GM18909 (cell line): ENCODE data around the gene CLIC4.
"Not testable (repeated sequence)": the region's sequence is repeated elsewhere in the genome, so short reads cannot be mapped to it uniquely, and the experiment has no call there.

Experiments used
- ATAC-seq: cut with Tn5 transposase; IDR thresholded peaks from one replicate; pipeline ENCODE4 v1.9.1; 2021; ENCODE audit warnings: mild to moderate bottlenecking; ENCODE audit not compliant: unreplicated experiment, poor library complexity

The CLIC4 gene

GRCh38 chr1:24803220-24803619, 58.0 kb downstream of the CLIC4 start:
- ATAC-seq, result no peak

DNA sequence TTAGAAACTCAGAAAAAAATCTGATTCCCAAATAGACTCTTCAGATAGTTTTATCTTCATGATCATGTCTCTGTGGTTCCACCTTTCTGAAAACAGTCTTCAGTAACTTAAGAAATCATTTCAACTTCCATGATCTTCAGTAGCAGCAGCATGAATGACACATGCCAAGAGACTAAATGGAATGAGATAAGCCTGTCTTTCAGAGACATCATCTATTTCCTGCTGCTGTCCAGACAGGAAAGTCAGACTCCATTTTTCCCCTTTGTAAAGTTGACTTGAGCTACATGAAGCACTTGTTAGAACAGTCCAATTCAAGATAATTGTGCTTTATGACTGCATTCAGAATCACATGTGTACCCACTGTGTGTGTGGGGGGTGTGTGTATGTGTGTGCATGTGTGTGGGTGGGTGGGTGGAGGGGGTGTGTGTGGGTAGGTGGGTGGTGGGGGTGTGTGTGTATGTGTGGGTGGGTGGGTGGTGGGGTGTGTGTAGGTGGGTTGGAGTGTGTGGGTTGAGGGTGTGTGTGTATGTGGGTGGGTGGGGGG, 58.8 kb downstream of the CLIC4 start:
- ATAC-seq, result no peak

GRCh38 chr1:24805534-24806301, 60.5 kb downstream of the CLIC4 start:
- no peak for ATAC-seq

DNA sequence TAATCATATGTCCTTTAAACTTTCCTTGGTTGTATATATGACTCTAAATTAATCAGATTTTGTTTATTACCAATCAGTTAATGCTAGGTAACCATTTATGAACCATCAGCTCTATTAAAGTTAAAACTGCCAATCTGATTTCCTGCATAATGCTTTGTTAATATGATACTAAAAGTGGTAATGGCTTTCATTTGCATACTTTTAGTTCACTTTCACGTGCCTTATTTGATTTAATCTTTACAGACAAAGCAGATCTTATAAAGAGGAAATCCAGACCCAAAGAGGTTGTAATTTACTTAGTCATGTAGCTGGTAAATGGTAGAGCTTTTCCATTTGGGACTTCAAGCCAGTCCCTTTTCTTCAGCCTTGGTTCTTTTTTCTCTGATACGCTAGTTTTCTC, 61.3 kb downstream of the CLIC4 start:
- no peak for ATAC-seq

DNA sequence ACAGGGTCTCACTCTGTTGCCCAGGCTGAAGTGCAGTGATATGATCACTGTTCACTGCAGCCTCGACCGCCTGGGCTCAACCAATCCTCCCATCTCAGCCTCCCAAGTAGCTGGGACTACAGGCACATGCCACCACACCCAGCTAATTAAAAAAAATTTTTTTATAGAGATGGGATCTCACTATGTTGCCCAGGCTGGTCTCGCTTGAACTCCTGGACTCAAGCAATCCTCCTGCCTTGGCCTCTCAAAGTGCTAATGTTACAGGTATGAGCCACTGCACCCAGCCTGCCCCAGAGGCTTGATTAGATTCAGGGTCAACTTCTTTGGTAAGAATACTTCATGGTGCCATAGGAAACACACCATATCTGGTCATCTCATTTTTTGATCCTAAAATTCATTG, 66.2 kb downstream of the CLIC4 start:
- not testable (repeated sequence) for ATAC-seq

- not testable (repeated sequence) for ATAC-seq
Measured at GRCh38 chr1:24820221-24820620, 75.0 kb downstream of the CLIC4 start.

- ATAC-seq, result no peak
Measured at GRCh38 chr1:24822887-24823286, 77.6 kb downstream of the CLIC4 start.

DNA sequence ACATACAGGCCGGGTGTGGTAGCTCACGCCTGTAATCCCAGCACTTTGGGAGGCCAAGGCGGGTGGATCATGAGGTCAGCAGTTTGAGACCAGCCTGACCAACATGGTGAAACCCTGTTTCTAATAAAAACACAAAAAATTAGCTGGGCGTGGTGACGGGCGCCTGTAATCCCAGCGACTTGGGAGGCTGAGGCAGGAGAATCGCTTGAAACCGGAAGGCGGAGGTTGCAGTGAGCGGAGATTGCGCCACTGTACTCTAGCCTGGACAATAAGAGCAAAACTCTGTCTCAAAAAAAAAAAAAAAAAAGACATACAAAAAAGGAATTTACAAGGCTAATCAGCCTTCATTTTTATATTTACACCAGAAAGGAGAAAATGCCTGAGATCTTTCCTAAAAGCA, 78.2 kb downstream of the CLIC4 start:
- not testable (repeated sequence) for ATAC-seq

- no peak for ATAC-seq
Measured at GRCh38 chr1:24825174-24825573, 79.9 kb downstream of the CLIC4 start.

DNA sequence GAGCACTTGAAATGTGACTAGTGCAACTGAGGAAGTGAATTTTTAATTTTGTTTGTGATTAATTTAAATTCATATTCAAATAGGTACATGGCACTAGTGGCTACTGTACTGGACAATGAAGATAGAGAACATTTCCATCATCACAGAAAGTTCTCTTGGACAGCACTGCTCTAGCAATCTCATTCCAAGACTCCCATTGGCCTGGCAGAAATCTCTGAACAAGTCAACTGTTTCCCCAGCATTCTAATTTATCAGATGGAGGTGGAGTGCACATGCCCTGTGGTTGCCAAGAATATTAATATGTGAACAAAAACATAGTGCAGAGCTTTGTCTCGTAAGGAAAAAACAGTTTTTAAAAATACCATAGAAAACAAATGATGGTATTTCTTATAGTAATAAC, 81.3 kb downstream of the CLIC4 start:
- no peak for ATAC-seq

DNA sequence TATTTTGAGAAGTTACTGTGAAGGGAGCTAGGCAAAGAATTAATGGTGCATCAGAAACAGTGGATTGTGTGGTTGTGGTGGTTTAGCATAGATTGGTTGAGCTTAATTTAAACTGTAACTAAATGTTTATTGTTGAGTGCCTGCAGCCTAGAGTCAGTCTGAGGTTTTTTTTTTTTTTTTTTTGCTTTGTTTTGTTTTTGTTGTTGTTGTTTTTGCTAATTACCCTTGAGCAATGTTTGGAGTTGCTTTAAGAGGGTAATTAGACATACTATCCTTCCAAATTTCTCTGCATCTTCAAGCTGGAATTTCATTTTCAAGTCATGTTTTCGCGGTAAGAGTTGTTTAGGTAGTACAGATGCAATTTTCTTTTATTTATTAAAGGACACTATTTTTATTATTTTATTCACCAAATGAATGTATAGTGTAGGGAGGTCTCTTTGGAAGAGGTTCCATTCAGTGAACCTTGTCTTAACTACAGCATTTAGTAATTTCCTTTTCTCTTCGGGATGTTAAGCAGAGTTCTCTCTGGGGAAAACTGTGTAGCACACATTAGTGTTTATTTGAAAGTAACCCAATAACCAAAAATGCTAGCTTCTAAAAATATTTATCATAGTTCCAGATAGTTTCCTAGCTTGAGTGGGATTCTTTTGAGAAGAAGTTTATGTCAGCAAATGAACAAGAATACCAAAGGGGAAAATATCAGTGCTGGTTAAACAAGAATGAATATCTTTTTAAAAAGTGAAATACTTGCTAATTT, 82.3 kb downstream of the CLIC4 start:
- no peak for ATAC-seq

DNA sequence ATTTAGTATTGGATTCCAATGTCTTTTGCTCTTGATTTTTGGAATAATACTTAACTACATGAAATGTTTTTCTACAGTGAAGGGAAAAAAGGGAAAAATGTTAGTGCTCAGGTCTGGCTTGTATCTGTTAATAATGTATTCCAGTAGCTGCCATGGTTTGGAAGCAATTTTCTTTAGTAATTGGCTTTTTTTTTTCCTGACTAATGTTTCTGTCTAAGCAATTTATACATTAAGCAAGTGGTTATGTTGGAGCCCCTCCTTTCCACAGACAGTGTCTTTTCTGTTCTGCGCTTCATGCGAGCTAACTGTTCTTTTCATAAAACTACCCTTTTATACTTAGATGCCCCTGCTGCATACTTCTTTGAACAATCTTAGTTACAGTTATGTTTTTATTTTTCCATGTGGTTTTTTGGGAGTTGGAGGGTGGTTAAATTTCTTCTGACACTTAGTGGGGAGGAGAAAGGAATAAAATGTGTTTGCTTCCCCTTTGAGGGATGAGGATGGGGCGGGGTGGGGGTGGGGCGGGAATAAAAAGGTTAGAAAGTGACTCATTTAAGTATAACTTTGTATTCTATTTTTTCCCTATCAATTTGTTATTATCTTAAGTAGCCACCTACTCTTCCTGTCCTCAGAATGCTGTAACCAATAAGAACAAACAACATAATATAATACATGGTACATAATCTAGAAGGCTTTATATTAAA, 83.1 kb downstream of the CLIC4 start:
- no peak for ATAC-seq

GRCh38 chr1:24828887-24829192, 83.6 kb downstream of the CLIC4 start:
- ATAC-seq, result no peak

DNA sequence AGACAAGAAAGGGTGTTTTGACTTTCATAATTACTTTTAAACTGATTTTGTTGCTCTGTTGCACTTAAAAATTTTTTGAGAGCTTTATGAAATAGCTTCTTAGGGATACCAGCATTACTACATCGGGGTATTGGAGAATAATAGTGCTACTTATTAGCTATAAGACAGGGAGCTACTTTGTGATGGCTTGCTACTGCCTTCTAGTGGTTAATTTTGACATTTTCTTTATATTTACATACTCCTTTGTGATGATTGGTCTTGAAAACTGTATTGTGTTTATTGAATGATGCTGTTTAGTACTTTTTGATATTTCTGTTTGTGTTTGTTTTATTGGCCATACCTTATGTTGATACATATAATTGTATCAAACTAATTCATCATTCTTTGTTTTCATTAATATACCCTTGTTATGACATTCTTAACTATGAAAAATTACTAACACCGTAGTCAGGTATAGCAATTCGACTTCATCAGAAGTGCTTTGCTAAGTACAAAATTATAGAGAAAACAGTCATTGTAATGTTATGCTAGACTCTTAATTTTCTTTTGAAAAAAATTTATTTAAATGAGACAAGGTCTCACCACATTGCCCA, 85.5 kb downstream of the CLIC4 start:
- ATAC-seq, result no peak

GRCh38 chr1:24841593-24841992, 96.3 kb downstream of the CLIC4 start:
- no peak for ATAC-seq

DNA sequence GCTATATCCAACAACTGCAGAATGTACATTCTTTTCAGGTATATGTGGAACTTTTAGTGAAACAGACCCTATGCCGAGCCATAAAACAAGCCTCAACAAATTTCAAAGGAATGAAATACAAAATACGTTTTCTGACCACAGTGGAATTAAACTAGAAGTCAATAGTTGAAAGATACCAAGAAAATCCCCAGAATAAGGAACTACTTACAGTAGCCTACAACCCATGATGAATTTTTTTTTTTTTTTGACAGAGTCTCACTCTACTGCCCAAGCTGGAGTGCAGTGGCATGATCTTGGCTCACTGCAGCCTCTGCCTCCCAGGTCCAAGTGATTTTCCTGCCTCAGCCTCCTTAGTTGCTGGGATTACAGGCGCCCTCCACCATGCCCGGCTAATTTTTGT, 101.4 kb downstream of the CLIC4 start:
- ATAC-seq, result no peak

- ATAC-seq, result peak; percentile 94
Measured at GRCh38 chr1:24847995-24848881, 103.0 kb downstream of the CLIC4 start.

GRCh38 chr1:24849672-24850295, 104.5 kb downstream of the CLIC4 start:
- ATAC-seq, result no peak

DNA sequence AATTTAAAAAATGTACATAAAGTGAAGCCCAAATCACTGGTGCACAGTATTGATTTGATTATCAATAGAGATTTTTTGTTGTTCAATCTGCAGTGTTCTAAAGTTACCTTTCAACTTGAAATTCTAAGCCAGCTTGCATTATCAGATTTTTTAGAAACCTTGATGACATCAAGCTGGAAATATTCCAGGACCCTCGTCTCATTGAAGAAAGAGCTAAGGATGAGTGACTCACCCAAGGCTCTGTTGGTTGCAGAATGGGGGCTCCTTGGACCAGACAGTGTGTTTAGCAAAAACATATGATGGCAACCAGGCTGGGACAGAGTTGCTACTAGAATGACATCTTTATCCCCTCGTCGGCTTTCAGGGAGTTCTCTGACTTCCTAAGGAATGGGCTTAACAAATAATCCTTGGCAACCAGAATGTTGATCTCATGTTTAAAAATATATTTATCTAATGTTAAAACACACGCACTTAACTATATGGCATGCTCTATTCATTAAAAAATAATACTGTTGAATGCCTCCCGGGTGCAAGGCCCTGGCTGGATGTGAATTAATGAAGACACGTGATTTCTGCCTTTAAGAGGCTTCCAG, 105.2 kb downstream of the CLIC4 start:
- no peak for ATAC-seq
